HG02884 (cell line): ENCODE data around the gene REV1.
"Not testable (repeated sequence)": the region's sequence is repeated elsewhere in the genome, so short reads cannot be mapped to it uniquely, and the experiment has no call there.

Experiments used
- ATAC-seq: cut with Tn5 transposase; IDR thresholded peaks from one replicate; pipeline ENCODE4 v1.9.1; 2021; ENCODE audit warnings: mild to moderate bottlenecking, moderate library complexity; ENCODE audit not compliant: unreplicated experiment

The REV1 gene

DNA sequence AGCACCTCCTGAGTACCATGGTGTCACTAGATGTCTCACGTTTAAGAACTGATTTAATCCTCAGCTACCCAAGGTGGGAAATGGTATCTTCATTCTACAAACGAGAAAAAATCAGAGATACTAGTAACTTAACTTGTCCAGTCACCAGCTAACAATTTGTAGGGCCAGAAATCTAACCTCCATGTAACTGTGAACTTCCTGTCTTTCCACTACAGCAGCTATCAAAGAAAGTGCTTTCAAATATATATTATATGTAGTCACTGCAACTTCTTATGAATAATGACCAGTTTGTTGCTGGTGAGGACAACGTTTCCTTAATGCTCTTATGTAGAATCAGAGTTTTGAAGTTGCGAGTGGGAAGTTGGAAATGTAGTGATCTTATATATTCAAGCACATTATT lies 1.9 kb downstream of the REV1 start:
- no peak for ATAC-seq

DNA sequence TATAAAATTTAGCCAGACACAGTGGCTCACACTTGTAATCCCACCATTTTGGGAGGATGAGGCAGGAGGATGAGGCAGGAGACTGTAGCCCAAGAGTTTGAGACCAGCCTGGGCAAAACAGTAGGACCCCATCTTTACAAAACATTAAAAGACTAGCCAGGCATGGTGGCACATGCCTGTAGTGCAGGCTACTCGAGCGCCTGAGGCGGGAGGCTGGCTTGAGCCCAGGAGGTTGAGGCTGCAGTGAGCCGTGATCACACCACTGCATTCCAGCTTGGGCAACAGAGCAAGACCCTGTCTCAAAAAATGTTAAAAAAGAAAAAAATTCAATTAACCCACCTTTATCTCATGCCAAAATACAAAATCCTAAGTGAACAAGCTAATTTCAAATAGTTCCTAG lies 4.0 kb downstream of the REV1 start:
- ATAC-seq, result no peak

DNA sequence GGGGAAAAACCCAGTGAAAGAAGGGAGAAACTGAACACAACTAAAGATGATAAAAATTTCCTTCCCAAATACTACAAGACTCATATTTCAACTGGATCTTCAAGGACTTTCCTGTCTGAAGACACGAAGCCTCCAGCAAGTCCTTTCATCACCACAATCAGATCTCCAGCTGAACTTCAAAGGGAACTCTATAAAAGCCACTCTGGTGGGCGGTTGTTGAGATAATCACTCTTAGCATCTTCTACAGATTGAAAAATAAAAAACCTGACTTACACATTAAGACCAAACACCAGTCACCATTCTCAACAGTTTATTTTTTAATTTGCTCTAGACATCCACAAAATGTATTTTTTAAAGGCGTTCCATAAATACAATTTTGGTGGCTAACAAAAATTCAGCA lies 4.4 kb downstream of the REV1 start:
- no peak for ATAC-seq

DNA sequence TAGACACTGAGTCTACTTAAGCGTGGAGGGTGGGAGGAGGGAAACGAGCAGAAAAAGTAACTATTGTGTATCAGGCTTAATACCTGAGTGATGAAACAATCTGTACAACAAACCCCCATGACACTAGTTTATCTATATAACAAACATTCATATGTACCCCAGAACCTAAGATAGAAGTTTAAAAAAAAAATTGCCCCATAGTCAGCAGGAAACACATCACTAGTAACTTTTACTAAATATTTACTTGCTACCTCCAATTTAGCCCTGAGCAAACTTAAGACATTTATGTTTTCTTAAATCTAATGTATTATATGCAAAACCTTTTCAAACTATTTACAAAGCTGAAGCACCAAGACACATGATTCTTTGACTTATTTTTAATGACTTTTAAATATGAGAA lies 5.6 kb downstream of the REV1 start:
- ATAC-seq, result no peak

DNA sequence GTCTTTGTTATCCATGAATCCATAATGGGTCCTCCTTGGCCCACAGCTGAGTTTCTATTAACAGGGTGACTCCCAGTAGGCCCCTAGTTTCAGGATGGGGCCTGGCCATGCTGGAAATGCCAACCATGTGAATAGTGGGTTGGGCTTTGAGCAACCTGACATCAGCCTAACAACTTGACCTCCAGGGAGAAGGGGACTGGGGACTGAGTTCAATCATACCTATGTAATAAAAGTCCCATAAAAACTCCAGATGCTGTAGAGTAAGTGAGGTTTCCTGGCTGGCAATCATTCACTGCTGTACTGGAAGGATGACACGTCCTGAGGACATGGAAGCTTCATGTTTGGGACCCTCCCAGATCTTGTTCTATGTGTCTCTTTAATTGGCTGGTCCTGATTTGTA lies 7.9 kb downstream of the REV1 start:
- no peak for ATAC-seq

DNA sequence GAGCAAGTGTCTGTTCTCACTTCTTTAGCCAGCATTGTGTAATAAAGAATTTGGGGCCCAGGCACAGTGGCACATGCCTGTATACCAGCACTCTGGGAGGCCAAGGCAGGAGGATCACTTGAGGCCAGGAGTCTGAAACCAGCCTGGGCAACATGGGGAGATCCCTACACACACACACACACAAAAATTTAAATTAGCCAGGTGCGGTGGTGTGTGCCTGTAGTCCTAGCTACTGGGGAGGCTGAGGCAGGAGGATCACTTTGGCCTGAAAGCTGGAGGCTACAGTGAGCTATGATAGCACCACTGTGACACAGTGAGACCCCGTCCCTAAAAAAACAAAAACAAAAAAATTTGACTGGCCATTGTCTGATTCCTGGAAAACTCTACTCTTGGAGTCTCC lies 8.3 kb downstream of the REV1 start:
- ATAC-seq, result no peak

DNA sequence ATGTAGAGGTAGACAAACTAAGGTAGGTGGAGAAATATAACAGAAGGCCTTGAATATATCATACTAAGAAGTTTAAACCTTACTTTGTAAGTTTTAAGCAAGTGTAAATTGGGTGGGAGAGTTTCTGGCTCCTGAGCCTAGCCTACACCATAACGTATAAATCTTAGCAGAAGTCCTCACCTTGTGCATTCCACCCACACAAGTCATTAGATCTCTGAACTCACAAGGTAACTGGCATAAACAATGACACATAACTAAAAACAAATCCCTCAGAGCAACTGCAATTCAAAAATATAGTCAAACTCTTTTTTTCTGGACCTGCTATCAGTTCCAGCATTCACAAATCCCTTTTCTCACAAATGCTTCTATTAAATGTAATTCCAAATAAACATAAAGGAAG lies 9.4 kb downstream of the REV1 start:
- ATAC-seq, result no peak

DNA sequence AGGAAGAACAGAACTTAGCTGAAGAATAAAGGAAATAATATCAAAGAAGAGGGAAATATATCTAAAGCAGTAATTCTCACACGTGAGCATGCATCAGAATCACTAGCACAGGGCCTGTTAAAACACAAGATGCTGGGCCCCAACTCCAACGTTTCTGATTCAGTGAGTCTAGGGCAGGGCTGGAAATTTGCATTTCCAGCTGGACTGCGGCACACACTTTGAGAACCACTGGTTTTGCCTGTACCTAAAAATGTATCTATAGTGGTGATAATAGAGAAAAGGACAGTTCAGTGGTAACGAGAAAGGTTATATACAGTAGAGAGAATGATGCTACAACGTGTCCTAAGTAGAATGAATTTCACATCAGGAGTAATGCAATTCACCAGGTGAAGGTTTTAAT lies 11.2 kb downstream of the REV1 start:
- ATAC-seq, result no peak

DNA sequence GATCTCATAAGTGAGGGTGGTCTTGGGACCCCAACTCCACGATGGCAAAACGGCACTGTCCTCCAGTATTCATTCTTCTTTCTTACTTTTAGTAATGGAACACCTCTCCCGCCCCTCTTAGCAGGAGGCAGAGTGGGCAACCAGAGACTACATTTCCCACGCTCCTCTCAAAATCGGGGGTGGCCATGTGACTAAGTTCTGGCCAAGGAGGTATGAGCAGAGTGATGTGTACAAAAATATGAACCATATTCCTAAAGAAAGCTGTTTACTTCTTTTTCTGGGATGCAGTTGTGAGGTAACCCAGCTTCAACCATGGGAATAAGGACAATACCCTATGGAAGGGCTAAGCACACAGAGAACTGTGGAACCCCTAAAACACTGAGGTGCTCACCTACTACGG lies 12.8 kb downstream of the REV1 start:
- no peak for ATAC-seq

DNA sequence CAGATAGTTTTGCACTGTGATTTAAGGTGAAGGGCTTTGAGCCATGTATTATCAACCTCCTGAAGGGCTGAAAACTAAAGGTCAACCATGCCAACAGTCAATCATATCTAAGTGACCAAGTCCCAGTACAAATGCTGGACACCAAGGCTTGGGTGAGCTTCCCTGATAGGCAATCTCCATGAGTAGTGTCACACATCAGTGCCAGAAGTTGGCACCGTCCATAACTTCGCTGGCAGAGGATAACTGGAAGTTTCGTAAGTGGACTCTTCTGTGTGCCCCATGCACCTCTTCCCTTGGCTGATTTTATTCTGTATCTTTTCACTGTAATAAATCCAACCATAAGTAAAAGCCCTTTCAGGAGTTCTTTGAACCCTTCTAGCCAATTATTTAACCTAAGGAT lies 13.2 kb downstream of the REV1 start:
- no peak for ATAC-seq

DNA sequence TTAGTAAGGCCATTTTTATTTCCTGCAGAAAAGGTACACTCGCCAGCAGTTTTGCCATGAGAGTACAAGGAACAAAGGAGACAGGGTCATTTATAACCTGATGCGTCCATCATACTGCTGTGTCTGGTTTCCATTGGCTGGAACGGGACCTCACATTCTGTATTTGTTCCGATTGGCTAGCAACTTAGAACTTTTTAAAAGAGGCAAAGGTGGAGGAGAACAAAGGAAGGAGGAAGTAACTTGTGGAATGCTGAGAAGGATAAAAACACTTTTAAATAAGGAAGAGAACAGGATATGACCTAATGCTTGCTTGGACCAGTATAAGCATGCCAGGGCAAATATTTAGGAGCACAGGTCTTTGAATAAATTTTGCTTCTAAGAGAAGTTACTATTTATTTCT lies 14.7 kb downstream of the REV1 start:
- not testable (repeated sequence) for ATAC-seq

DNA sequence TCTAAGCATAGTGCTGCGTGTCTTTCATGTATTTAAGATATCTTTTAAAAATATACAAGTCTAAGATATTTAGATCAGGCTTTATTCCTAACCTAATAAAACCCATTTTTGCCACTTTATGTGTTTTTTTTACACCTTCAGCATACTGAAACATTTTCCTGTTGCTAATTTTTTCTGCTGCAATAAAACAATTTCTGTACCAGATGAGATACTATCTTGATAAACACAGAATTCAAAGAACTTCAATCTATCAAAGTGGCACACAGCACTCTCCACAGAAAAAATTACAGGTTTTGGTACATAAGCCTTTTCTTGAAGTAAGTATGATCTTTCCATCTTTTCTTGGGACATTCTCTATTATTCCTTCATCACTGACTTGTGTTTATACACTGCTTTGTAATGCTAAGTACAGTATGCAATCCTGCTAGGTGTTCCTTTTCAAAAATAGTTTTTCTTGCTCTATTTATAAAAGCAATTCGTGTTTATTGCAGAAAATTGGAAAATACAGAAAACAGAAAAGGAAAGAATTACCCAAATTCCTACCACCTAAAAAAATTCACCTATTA lies 16.2 kb downstream of the REV1 start:
- ATAC-seq, result no peak

DNA sequence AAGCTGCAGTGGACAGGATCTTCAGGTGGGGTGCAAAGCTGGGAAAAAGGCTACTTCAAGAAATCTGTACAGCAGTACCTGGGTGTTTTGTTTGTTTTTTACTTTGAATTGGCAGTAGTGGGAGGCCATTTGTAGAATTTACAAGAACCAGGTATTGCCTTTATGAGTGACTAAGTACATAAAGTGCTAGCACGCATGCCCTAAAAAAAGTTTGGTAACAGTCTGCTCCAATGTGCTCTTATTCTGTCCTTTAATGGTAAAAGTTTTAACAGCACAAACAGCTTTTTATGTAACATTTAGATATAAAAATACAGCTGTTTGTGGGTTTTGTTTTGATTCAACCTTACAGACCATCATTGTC lies 17.2 kb downstream of the REV1 start:
- ATAC-seq, result no peak

DNA sequence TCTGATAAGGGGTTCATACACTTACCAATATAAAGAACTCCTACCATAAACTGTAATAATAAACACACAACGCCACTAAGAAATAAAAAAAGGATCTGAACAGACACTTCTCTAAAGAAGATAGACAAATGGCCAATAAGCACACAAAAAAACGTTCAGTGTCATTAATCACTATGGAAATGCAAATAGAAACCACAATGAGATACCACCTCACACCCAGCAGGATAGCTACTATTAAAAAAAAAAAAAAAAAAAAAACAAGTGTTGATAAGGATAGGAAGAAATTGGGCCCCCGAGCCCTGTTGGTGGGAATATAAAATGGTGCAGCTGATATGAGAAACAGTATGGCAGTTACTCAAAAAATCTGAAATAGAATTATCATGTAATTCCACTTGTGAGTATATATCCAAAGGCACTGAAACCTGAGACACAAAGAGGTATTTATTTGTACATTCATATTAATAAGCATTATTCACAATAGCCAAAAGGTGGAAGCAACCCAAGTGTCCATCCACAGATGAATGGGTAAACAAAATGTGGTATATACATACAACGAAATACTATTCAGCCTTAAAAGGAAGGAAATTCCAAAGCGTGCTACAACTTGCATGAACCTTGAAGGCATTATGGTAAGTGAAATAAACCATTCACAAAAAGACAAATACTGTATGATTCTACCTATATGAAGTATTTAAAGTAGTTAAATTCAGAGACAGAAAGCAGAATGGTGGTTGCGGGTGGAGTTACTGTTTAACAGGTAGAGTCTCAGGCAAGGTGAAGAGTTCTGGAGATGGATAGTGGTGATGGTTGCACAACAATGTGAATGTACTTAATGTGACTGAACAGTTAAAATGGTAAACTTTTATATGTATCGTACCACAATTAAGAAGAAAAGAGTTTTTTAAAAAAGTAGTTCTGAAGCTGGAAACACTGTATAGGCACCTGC lies 17.9 kb downstream of the REV1 start:
- ATAC-seq, result no peak

DNA sequence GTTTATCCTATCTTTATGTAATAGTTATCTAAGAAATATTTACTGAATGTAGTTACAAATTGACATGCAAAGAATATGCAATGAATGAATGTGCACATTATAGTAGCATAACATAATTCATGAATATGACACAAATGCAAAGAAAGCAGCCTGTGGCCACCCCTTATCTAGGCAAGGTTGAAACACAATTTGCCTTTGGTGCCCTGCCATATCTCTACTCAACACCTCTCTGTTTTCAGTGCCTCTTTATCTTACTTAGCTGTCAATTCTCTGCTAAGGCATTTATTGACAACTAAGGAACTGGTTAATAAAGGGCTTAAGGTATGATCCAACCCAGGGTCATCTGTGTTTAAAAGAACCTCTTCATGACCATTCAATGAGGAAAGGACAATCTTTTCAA lies 18.9 kb downstream of the REV1 start:
- no peak for ATAC-seq

DNA sequence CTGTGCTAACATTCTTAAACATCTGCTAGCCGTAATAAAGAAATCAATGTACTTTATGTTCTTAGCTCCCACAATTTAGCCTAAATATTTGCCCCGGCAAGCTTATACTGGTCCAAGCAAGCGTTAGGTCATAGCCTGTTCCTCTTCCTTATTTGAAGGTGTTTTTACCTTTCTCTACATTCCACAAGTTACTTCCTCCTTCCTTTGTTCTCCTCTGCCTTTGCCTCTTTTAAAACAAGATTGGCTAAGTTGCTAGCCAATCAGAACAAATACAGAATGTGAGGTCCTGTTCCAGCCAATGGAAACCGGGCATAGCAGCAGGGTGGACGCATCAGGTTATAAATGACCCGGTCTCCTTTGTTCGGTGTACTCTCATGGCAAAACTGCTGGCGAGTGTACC lies 19.4 kb downstream of the REV1 start:
- not testable (repeated sequence) for ATAC-seq

DNA sequence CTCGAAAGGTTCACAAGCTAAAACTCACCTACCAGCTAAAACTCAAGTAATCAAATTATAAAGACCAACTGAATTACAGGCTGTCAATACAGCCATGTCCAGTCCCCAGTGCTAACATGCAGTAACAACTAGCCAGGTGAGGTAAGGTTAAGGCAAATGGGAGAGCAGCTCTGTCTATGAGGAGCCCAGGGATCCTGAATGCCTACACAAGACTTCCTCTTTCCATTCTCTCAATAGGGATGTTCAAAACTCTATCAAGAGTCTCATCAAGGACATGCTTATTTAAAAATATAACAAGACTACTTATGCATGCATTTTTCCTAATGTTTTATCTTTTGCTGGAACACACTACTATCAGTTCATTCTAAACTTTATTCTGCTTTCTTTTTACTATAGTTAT lies 20.4 kb downstream of the REV1 start:
- ATAC-seq, result no peak

DNA sequence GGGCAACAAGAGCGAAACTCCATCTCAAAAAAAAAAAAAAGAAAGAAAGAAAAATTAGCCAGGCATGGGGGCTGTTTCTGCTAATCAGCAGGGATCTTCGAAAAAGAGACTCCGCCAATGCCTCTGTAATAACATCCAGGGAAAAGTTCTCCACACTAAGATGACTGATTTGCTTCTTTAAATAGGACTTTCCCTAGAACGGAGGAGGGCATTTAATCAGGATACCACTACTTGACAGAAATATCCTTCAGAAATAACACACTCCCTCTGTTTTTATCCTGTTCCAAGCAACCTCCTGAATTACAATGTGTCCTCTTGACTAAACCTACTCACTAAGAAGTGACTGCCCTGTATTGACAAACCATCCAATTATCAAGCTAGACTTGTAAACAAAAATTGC lies 21.7 kb downstream of the REV1 start:
- no peak for ATAC-seq

DNA sequence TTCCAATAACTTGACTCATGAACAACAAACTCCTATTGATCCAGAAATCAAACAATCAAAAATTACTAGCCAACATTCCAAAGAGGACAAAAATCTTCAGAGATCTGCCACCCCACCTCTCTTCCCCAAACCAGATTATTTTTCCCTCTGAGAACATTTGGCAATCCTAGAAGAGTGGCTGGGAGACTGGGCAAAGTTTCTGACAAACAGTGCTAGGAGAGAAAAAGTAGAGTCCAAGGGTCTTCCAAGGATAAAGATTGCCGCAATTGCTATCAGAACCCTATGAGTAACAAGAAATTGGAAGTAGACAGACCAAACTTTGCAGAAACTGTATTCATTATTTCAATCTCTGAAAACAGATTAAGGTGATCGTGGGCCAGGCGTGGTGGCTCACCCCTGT lies 22.4 kb downstream of the REV1 start:
- no peak for ATAC-seq

DNA sequence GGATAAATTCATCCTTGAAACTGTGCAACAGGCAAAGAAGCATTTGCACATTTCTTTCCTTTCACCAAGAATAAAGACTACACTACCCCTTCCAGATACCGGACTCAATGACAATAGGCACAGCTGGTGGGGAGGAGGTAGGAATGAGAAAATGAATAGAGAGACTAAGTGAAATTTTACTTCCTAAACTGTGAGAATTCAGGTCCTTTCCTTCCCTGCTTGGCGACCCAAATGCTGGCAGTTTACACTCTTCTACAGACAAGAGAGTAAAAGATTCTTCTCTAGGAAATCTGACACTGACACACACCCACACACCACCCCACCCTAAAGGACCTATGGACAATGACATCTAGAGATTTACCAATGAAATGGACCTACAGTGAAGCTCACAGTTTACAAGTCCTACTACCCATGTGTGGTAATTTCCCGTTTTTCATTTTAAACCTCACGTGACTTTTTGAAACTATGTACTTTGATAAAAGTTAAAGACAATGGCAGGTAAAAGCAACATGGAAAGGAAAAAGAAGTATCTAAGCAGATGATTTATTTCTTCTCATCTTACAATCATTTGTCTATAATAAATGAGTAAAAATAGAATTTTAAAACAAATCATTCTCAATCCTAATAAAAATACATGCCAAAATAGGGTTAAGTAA lies 27.9 kb downstream of the REV1 start:
- ATAC-seq, result no peak

DNA sequence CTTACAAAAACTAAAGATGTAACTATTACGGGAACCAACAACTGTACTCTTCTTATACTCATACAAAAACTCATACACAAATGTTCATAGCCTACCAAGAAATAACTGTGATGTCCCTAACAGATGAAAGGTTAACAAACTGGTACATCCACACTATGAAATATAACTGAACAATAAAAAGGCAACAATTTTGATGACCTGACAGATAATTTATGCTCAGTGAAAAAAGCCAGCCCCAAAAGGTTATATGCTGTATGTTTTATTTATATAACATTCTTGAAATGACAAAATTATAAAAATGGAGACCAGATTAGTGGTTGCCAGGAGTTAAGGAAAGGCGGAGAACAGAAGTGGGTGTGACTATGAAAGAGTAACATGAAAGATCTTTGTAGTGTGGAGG lies 31.3 kb downstream of the REV1 start:
- no peak for ATAC-seq

DNA sequence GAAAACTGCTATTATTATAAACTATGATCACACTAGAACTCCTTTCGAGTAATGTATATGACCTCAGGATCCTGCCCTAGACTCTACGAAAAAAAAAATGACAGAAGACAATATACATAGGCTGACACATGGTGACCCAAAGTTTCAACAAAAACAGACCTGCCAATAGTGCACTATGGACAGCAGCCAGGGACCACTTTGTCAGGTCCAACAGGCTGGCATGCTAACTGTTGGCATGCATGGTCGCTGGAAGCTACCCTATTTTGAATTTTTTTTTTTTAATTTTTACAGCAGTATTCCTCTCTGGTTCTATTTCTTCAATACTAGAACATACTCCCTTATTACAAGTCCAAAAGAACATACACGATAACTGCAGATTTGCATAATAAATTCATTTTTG lies 38.1 kb downstream of the REV1 start:
- no peak for ATAC-seq
